ENCODE results near the gene PGGHG. TPM values are rescaled to one million over a fixed set of nuclear protein-coding genes. Genes with fewer than 3 reads are reported as not detected.

Gene PGGHG
- total and polyA plus RNA-seq, 2 of the 13 experiments (the other 11 are each of a cell fraction or from before 2014, with no cell fraction given): 5.9 to 14.8 TPM

DNA sequence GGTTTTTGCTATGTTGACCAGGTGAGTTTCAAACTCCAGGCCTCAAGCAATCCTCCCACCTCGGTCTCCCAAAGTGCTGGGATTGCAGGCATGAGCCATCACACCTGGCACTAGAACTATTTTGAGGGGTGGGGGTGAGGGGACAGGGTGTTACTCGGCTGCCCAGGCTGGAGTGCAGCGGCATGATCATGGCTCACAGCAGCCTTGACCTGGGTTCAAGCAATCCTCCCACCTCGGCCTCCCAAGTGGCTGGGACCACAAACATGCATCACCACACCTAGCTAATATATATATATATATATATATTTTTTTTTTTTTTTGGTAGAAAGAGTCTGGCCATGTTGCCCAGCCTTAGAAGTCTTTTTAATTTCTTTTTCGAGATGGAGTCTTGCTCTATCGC, 48.8 kb downstream of the PGGHG start:
- no peak overlapping the region for H3K4me2 ChIP-seq (ENCODE audit: low read depth, low read length)
- H3K79me2 ChIP-seq (ENCODE audit: insufficient read depth, low read length): no peaks in the 10 kb centered on the region
- intact Hi-C loops (cut with micrococcal nuclease; ENCODE audit: unreplicated experiment): no loop called here
- peaks cover 0 to 13% of the 10 kb centered on the region in 2 experiments; a peak in 3 of 5 replicates for H3K27me3 ChIP-seq (ENCODE audit: control insufficient read depth in 1 of 2, insufficient read depth in 2 of 2, low read length in 2 of 2)
- ChIA-PET CTCF (ENCODE audit: low intra/inter-chr PET ratio, low total read pairs) (no interaction called here), POLR2A (interaction anchor here (2.6 to 3.0 kb wide), 2 partner anchors 10 to 16 kb away, joined by 8 read pairs; no protein-coding TSS in a partner anchor)
- FAIRE-seq (no peak), ATAC-seq (no peak), DNase-seq (ENCODE audit: low spot score) (no peak)
- no peak for TF ChIP-seq MBNL3 (CRISPR knock-in tag; conservative IDR thresholded peaks at IDR 0.05)
- TF ChIP-seq MYNN (CRISPR knock-in tag; IDR thresholded peaks at IDR 0.05; ENCODE audit: low read depth): no peak
- no peak for TF ChIP-seq YY1 (IDR thresholded peaks at IDR 0.05; ENCODE audit: insufficient read depth, insufficient replicate concordance, low read depth, low read length)
- no peak for TF ChIP-seq ZNF552 (CRISPR knock-in tag; IDR thresholded peaks at IDR 0.05; ENCODE audit: borderline replicate concordance)
- no peak for TF ChIP-seq ZNF263 (CRISPR knock-in tag; IDR thresholded peaks at IDR 0.05)
- no peak for TF ChIP-seq AHR (CRISPR knock-in tag; IDR thresholded peaks at IDR 0.05)
- no peak for TF ChIP-seq FLYWCH1 (CRISPR knock-in tag; IDR thresholded peaks at IDR 0.05)
- TF ChIP-seq ZNF781 (CRISPR knock-in tag; IDR thresholded peaks at IDR 0.05; ENCODE audit: borderline replicate concordance, not compliant biosample characterization): no peak
- TF ChIP-seq ISX (CRISPR knock-in tag; conservative IDR thresholded peaks at IDR 0.05): no peak
- TF ChIP-seq POLR2AphosphoS2 (IDR thresholded peaks at IDR 0.05; ENCODE audit: low read depth, low read length): no peak
- no peak for TF ChIP-seq DNMT1 (CRISPR knock-in tag; IDR thresholded peaks at IDR 0.05)
- TF ChIP-seq NCOA2 (CRISPR knock-in tag; IDR thresholded peaks at IDR 0.05): no peak
- no peak for TF ChIP-seq MATR3 (CRISPR knock-in tag; IDR thresholded peaks at IDR 0.05)
- TF ChIP-seq ZFP90 (CRISPR knock-in tag; IDR thresholded peaks at IDR 0.05; ENCODE audit: borderline replicate concordance): no peak
- no peak for TF ChIP-seq FOXO4 (CRISPR knock-in tag; conservative IDR thresholded peaks at IDR 0.05)
- TF ChIP-seq ZNF343 (CRISPR knock-in tag; IDR thresholded peaks at IDR 0.05): no peak
- TF ChIP-seq DR1 (CRISPR knock-in tag; IDR thresholded peaks at IDR 0.05): no peak
- peaks cover 23% of the 10 kb centered on the region for H3K4me1 ChIP-seq (ENCODE audit: insufficient read depth, low read length)
- no peaks in the 10 kb centered on the region for H3K36me3 ChIP-seq (replicated peaks in 1 of 2; ENCODE audit: control insufficient read depth in 1 of 2, insufficient read depth in 2 of 2, low read length in 2 of 2)
- 59% methylated on average over 6 of the region's 6 CpGs for WGBS (ENCODE audit: low lambda C conversion rate)
- H3K9ac ChIP-seq (ENCODE audit: insufficient read depth, low read depth, low read length): no peak overlapping the region
- in situ Hi-C loops (cut with HindIII; ENCODE audit: extremely low pct_ligation_motif_present, low pct_unique_long_range_greater_than_20kb): no loop called here
- H2AFZ ChIP-seq (ENCODE audit: low read length): no peak overlapping the region
- H3K4me3 ChIP-seq (replicated peaks in 1 of 3; ENCODE audit: insufficient read depth in 1 of 3, low read depth in 2 of 3, low read length in 3 of 3): no peak overlapping the region
- H3K27ac ChIP-seq (ENCODE audit: extremely low read length, insufficient read depth, low read length): no peak overlapping the region
- no peaks in the 10 kb centered on the region for H3K9me3 ChIP-seq (ENCODE audit: low read length)
- BruUV-seq (replicated peaks): no TSS peak
- H4K20me1 ChIP-seq (ENCODE audit: insufficient read depth, low read length): no peaks in the 10 kb centered on the region
